Adipose tissue (tissue), 3 donors: ENCODE measurements around the gene VPS13D. TPM values are rescaled to one million over a fixed set of nuclear protein-coding genes. Genes with fewer than 3 reads are reported as not detected.
"Not testable (repeated sequence)": the region's sequence is repeated elsewhere in the genome, so short reads cannot be mapped to it uniquely, and the experiment has no call there.

ENCODE experiments used
- H3K27ac ChIP-seq: one replicate; pipeline ENCODE4 v1.5.1; 2013; ENCODE audit warnings: low read depth, low read length
- WGBS, 3 donors: extraction: QIAGEN DNeasy Blood & Tissue Kit; methylation state at CpG; one replicate each; pipeline ENCODE4 v1.1.7; 2013; 5-methylcytosine and 5-hydroxymethylcytosine counted together
- polyA plus RNA-seq, 3 donors: library from polyadenylated mRNA; stranded (reverse); fragments of 200-250 nt; gene quantifications; one replicate each; pipeline ENCODE4 v1.2.3, GENCODE V29; 2013
- donor health status: healthy with polysubstance abuse.
- donor health status: Bipolar disorder and iron deficiency.
- donor health status: healthy.

The VPS13D gene
- polyA plus RNA-seq, 3 donors, result 10.6 to 40.7 (median 23.4) TPM

DNA sequence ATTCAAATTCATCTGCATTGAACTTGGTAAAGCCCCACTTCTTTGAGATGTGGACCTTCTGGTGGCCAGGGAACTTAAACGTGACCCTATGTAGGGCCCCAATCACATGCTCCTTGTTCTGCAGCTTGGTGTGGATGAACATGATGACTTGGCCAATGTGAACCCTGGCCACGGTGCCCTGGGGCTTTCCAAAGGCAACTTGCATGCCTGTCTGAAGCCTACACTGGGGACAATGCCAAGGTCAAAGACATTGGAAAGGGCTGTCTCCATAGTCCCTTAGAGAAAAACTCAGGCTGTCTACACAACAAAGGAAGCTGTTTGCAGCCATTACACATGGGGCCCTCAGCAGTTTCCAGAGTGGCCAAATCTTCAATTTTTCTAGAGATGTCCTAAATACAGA lies 8.9 kb upstream of the VPS13D start:
- WGBS, 3 donors, result 60 to 77% (median 69%) methylated on average over 2 of the region's 2 CpGs
- no peak overlapping the region for H3K27ac ChIP-seq

DNA sequence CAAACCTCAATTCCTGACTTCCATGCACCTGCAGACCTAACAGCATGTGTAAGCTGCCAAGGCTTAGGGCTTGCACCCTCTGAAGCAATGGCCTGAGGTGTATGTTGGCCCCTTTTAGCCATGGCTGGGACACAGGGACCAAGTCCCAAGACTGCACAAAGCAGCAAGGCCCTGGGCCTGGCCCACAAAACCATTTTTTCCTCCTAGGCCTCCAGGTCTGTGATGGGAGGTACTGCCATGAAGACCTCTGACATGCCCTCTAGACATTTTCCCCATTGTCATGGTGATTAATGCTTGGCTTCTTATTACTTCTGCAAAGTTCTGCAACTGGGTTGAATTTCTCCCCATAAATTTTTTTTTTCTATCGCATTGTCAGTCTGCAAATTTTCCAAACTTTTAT lies 7.1 kb upstream of the VPS13D start:
- not testable (repeated sequence) for H3K27ac ChIP-seq
- 93 to 100% (median 96%) methylated on average over 1 of the region's 1 CpG for WGBS, 3 donors

DNA sequence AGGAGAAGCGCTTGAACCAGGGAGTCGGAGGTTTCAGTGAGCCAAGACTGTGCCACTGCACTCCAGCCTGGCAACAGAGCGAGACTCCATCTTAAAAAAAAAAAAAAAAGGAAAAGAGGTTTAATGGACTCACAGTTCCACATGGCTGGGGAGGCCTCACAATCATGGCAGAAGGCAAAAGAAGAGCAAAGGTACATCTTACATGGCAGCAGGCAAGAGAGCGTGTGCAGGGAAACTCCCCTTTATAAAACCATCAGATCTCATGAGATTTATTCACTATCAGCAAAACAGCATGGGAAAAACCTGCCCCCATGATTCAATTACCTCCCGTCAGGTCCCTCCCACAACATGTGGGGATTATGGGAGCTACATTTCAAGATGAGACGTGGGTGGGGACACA lies 5.7 kb upstream of the VPS13D start:
- 85 to 90% (median 89%) methylated on average over 6 of the region's 6 CpGs for WGBS, 3 donors
- not testable (repeated sequence) for H3K27ac ChIP-seq

DNA sequence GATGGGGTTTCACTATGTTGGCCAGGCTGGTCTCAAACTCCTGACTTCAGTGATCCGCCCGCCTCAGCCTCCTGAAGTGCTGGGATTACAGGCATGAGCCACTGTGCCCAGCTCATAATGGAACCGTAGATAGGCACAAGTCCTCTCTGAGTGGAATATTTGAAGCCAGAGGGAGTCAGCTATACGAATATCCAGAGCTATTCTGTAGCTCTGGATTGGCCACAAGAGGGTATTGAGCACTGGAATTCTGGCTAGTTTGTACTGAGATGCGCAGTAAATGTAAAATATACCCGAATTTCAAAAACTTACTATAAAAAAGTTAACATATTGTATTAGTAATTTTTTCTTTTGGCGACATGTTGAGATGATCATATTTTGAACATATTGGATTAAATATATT lies 851 bp upstream of the VPS13D start:
- H3K27ac ChIP-seq, result no peak overlapping the region
- WGBS, 3 donors, result 80 to 85% (median 85%) methylated on average over 7 of the region's 7 CpGs

DNA sequence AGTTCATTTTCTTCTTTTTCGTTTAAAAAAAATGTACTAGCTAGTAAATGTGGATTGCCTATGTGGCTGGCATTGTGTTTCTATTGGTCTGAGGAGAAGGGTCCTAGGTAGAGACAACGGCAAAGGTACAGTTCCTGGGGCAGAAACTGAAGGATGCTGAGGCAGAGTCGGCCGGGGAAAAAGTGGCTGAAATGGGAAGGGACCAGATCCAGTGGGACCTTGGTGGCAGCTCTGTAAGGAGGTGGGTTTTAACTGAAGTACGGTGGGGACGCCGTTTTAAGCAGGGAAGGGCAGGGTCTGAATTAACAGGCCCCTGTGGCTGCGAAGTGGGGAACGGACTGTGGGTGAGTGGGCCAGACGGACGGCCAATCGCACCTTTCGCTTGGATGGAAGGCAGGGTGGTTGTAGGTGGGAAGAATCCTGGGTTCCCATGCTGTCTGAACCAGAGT lies 420 bp upstream of the VPS13D start:
- WGBS, 3 donors, result 53 to 64% (median 62%) methylated on average over 13 of the region's 13 CpGs
- no peak overlapping the region for H3K27ac ChIP-seq

DNA sequence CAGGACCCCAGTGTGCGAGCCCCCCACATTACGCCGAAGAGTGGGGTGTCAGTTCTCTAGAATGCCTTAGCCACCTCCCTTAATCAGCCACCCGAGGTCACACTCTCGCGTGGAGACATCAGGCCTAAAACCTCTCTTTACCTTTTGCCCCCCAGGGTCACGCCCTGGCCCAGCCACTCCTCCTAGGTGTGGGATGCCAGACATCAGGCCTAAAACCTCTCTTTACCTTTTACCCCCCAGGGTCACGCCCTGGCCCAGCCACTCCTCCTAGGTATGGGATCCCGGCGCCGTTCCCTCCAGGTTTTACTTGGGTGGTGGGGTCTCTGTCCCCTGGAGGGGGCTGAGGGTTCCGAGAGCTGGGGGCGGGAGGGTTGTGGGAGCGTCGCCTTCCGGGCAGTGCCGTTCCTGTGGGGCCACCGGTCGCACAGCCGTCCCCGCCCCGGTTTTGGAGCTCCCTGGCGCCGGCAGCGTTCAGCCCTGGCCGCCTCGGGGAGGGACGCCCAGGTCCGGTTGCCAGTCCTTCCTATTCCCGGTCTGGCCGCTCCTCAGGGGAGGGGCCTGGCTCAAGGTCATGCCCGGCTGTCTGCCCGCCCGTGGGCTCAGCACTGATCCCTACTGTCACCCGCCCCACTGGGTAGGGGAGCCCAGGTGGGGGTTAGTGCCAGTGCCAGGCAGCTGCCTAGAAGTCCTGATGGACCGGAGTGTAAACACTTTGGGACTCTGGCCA lies 882 bp downstream of the VPS13D start:
- 0 to 1% (median 0%) methylated on average over 34 to 36 of the region's 36 CpGs for WGBS, 3 donors
- peak overlapping the region; percentile 3 for H3K27ac ChIP-seq

DNA sequence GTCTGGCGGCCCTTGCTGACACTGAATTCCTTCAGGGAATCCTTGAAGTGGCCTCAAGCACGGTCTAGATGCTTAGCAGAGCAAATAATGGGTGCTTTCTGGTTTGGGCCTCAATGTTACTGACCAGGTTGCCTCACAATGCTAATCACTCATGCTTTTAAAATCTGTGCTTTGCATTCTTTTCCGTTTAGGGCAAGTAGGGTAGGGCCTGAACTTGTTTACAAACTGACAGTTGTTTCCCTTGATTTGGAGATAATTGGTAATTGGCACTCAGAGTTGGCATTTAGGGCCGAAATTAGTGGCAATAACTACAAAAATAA lies 1.4 kb downstream of the VPS13D start:
- WGBS, 3 donors, result 6 to 25% (median 23%) methylated on average over 4 of the region's 4 CpGs
- no peak overlapping the region for H3K27ac ChIP-seq

DNA sequence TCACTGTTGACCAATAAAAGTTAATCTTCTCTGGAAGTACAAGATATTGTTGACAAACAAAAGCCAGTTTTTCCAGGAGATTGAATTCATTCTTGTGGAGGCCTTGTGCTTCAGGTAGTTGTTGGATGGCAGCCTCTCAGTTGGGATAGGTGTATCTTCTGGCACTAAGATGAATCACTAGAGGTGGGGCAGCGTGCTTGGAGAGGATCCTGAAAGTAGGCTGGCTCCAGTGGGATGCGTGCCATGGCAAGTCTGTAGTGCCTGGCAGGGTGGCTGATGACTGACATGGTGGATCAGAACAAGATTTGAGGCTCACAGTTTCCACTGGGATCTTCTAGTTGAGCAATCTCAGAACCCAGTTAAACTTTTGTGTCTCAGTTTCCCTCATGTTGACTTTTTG lies 2.4 kb downstream of the VPS13D start:
- no peak overlapping the region for H3K27ac ChIP-seq
- WGBS, 3 donors, result 81 to 88% (median 86%) methylated on average over 2 of the region's 2 CpGs

DNA sequence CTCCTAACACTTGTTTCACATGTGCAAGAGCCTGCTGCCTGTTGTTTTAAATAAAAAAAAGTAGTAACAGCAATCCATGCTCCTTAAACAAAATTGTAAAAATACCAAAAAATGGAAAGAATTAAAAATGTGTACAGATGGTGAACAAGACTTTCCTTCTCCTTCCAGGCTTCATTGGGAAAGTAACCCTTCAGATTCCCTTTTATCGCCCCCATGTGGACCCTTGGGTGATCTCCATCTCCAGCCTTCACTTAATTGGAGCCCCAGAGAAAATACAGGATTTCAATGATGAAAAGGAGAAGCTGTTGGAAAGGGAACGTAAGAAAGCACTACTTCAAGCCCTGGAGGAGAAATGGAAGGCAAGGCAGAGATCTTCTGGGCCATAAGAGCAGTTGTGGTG lies 14.2 kb downstream of the VPS13D start:
- H3K27ac ChIP-seq, result no peak overlapping the region

DNA sequence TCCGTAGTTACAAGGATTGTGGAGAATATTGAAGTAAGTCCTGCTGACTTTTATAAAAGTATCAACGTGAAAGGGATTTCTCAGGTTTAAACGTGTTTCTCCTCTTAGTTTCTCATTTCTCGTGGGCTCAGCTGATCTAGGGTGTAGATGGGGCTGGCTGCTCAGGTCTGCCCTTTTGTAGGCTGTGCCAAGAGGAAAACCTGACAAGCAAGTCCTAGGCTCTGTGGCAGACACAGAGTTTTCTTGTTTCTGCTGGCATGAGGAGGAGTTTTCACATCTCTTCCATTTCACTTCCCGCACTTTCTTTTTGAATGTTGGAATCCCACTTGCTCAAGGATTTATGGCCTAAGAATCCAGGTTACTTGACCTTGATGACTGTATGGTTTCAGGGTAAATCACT lies 14.8 kb downstream of the VPS13D start:
- H3K27ac ChIP-seq, result no peak overlapping the region
- WGBS, 3 donors, result 83 to 95% (median 93%) methylated on average over 5 of the region's 5 CpGs

More for the DNA sequence above, 14.2 kb downstream of the VPS13D start:
- WGBS, 3 donors, result 65 to 75% (median 74%) methylated on average over 2 of the region's 2 CpGs

DNA sequence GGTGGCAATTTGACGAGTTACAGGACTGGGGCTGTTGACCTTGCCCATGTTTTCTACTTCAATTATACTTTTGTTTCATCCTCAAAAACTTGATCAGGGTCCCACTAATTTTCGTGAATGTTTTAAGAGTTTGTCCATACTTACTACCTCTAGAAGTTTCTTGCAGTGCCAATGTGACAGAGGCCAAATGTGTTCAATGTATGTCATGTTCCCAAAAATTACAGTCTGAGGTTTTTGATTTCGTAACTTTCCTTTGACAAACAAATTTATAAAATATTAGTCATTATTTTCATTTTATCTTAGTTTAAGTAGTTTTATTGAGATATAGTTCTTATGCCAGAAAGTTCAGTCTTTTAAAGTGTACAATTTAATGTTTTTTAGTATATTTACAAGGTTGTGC lies 15.3 kb downstream of the VPS13D start:
- 77 to 92% (median 91%) methylated on average over 3 of the region's 3 CpGs for WGBS, 3 donors
- no peak overlapping the region for H3K27ac ChIP-seq

DNA sequence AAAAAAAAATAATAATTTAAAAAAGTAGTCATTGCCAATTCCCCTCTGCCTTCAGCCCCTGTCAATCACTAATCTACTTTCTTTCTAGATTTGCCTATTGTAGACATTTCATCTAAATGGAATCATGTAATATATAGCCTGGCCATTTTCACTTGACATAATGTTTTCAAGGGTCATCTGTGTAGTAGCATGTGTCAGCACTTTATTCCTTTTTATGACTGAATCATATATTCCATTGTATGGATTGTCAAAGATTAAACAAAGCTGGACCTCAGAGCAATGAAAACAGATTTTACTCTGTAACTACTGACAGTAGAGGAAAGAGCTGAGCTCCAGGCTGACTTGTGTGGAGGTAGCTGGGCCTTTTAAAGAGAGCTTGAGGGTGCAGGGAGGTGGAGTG lies 15.9 kb downstream of the VPS13D start:
- no peak overlapping the region for H3K27ac ChIP-seq

DNA sequence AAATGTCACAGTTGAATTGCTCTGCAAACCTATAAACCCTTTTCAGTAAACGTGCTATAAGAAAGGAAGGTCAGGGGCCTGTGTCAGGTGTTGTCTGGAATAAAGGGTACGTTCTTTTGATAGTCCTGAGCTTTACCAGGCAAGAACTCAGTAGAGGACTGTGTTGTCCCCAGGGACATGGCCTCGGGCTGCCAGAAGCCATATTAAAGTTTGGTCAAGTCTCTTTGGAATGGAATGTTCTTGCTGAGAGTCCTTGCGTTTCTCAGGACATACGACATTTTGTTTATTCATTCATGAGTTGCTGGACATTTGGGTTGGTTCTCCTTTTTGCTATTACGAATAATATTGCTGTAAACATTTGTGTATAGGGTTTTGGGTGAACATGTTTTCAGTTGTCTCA lies 16.8 kb downstream of the VPS13D start:
- WGBS, 3 donors, result 71 to 81% (median 77%) methylated on average over 6 of the region's 6 CpGs
- H3K27ac ChIP-seq, result no peak overlapping the region

DNA sequence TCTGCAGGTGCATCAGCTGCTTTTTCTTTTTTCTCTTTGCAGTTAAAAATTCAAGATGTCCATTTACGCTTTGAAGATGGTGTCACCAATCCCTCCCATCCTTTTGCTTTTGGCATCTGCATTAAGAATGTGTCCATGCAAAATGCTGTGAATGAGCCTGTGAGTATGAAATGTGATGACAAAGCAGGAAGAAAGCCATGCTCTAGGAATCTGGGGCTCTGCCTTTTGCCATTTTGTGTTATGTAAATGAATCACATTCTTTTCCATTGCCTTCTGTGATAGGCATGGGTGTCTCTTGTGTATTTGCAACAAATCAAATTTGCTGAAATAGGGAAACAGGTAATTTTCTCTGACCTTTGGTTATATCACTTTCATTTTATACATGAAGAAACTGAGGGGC lies 19.4 kb downstream of the VPS13D start:
- no peak overlapping the region for H3K27ac ChIP-seq
- 96 to 100% (median 96%) methylated on average over 1 of the region's 1 CpG for WGBS, 3 donors

DNA sequence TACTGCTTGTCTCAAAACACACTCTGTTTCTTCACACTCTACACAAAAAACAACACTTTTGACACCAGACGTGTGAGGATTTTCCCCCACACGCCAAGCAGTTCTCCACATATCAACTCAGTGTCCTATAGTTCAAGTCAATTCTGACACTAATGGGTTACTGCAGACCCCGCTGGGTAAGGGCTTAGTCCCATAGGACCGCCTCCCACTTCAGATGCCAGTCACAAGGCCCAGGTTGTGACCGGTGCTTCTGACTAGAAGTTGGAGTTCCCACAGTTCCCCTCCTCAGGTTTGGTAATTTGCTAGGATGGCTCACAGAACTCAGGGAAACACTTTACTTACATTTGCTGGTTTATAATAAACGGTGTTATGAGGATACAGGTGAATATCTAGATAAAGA lies 19.9 kb downstream of the VPS13D start:
- no peak overlapping the region for H3K27ac ChIP-seq
- WGBS, 3 donors, result 84 to 87% (median 84%) methylated on average over 6 of the region's 6 CpGs

DNA sequence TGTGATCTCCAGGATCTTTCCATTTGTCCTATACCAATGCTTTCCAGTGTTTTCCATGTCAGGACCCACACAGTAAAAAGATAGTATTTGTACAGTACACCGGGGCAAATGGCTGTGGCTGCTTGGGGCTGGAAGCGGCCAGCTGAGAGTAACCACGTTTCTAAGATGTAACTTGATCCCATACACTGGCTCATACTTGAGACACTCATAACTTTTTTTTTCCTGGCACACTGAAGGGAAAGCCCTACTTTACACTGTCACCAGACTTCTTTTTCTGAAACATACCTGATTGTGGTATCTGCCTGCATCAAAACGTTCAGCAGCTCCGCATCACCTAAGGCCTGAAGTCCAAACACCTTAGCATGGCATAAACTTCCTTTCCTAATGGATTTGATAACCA lies 21.6 kb downstream of the VPS13D start:
- 73 to 80% (median 78%) methylated on average over 5 of the region's 5 CpGs for WGBS, 3 donors
- H3K27ac ChIP-seq, result no peak overlapping the region

DNA sequence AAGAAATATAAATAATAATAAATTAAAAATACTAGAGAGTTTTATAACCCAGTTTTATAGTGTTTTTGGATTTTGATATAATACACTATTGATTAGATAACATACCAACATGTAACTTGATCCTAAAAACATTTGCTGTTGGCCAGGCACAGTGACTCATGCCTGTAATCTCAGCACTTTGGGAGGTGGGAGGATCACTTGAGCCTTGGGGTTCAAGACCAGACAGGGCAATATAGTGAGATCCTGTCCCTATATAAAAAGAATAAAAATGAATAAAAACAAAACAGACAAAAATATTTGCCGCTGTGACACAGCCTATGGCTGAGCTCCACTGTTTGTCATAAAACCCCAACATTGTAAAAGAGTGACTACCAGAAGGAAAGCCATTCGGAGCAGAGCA lies 26.1 kb downstream of the VPS13D start:
- 94 to 100% (median 99%) methylated on average over 2 of the region's 2 CpGs for WGBS, 3 donors
- no peak overlapping the region for H3K27ac ChIP-seq

DNA sequence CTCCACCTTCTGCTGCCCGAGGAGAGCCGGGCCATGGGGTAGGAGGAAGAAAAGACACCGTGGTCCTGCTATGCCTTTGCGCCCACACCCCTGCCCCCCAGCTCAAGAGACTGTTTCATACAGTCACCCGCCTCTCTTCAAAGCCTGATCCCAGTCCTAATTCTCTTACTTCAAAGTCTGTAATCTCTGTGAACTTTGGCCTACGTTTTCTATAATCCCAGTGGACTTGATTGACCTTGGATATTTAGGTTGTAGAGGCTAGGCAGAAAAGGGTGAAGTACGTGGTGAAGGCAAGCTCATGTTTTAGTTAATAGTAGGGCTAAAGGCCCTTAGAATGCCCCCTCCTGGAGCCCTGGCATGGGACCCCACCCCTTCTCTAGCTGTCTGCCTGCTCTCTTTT lies 28.4 kb downstream of the VPS13D start:
- H3K27ac ChIP-seq, result no peak overlapping the region
- 75 to 86% (median 85%) methylated on average over 7 of the region's 7 CpGs for WGBS, 3 donors

DNA sequence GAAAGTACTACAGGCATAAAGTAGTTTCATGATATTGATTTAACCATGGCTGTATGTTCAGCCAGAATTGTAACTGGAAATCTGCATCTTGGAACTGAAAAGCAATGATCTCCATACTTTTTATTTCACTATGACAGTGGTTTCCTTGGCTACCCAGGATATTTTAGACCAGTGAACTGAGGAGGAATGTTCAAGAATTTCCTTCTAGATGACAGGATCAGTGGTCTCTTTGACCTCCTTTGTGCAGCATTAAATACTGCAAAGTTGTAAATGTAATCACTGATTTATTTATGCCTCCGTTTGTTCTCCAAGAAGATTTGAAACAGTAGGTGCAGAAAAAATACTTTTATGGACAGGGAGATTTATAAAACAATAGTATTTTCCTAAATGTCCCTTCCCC lies 39.5 kb downstream of the VPS13D start:
- no peak overlapping the region for H3K27ac ChIP-seq
- whole genome bisulfite sequencing, 3 donors, result 67 to 90% (median 86%) methylated on average over 1 of the region's 1 CpG

DNA sequence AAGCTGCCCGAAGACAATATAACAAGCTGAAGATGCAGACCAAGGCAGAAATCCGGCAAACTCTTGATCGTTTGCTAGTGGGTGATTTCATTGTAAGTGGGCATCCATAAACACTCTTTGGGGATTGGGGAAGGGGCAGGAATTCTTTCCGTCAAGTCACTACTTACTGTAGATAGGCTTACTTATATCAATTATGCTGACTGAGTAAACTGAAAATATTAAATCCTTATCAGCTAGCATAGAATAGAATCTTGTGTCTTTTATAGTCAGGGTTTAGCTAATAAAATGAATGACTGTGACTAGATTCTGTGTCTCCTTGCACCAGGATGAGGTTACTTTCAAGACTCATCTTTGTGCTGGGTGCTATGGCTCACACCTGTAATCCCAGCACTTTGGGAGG lies 41.2 kb downstream of the VPS13D start:
- whole genome bisulfite sequencing, 3 donors, result 94 to 95% (median 95%) methylated on average over 4 of the region's 4 CpGs
- no peak overlapping the region for H3K27ac ChIP-seq

DNA sequence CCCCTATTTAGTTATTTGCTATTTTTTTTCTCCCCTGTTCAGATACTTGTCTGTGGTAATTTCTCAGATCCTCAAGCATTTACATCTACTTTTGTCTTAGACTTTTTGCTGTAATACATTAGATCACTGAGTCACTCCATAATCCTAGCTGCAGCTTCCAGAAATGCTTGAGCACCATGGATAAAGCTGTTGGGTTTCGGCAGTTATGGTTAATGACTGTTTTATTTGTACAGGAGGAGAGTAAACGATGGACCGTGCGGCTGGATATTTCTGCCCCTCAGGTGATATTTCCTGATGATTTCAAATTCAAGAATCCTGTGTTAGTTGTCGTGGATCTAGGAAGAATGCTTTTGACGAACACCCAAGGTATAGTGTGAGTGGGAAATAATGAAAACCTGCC lies 42.9 kb downstream of the VPS13D start:
- 71 to 92% (median 85%) methylated on average over 6 of the region's 6 CpGs for WGBS, 3 donors
- H3K27ac ChIP-seq, result no peak overlapping the region
